OCI-LY7 (cell line): ENCODE measurements around the gene GCSAM. TPM values are rescaled to one million over a fixed set of nuclear protein-coding genes. Genes with fewer than 3 reads are reported as not detected.

Source experiments
- BruUV-seq: library from RNA; stranded (reverse); fragments of 400-500 nt; replicated peaks from 2 replicates; lab custom pipeline; 2021; lab: Mats Ljungman, UMichigan
- CTCF ChIA-PET: fragments of 300-600 bp; sonication (Branson Sonifier 250); formaldehyde crosslinking; loops from one replicate; lab custom pipeline; 2022; ENCODE audit warnings: antibody characterized with exemption; ENCODE audit not compliant: unreplicated experiment; lab: Charles Lee
- POLR2A ChIA-PET: fragments of 300-600 bp; sonication (Branson Sonifier 250); formaldehyde crosslinking; loops from one replicate; lab custom pipeline; 2022; ENCODE audit warnings: antibody characterized with exemption; lab: Charles Lee
- DNase-seq: peaks from one replicate; pipeline ENCODE4 v3.0.0-alpha.2; 2015; ENCODE audit warnings: low spot score
- H2AFZ ChIP-seq: fragments of 200-600 bp; sonication (generic), shearing (Covaris generic); 2 replicates; pipeline ENCODE4 v1.6.1; 2014; ENCODE audit warnings: mild to moderate bottlenecking, antibody characterized with exemption, low read length, moderate library complexity
- H3K27ac ChIP-seq: fragments of 200-600 bp; sonication (generic); 2 replicates; pipeline ENCODE4 v1.5.1; 2014; ENCODE audit warnings: mixed run types, low read depth, mild to moderate bottlenecking, moderate library complexity, low read length, inconsistent platforms; ENCODE audit not compliant: poor library complexity, severe bottlenecking
- H3K36me3 ChIP-seq: fragments of 200-600 bp; sonication (generic); 2 replicates; pipeline ENCODE4 v1.6.1; 2014; ENCODE audit warnings: mild to moderate bottlenecking, antibody characterized with exemption, low read length, moderate library complexity, mixed read lengths; ENCODE audit not compliant: insufficient read depth
- H3K4me1 ChIP-seq: fragments of 200-600 bp; sonication (generic); 2 replicates; pipeline ENCODE4 v1.5.1; 2014; ENCODE audit warnings: mild to moderate bottlenecking, low read length; ENCODE audit not compliant: insufficient read depth, poor library complexity, severe bottlenecking
- H3K4me2 ChIP-seq: fragments of 200-600 bp; sonication (generic); 2 replicates; pipeline ENCODE4 v1.6.1; 2014; ENCODE audit warnings: mild to moderate bottlenecking, low read length
- H3K4me3 ChIP-seq: fragments of 200-600 bp; sonication (generic); 2 replicates; pipeline ENCODE4 v1.5.1; 2014; ENCODE audit warnings: mild to moderate bottlenecking, low read depth, low read length; ENCODE audit not compliant: poor library complexity, severe bottlenecking
- H3K79me2 ChIP-seq: fragments of 200-600 bp; sonication (generic); 2 replicates; pipeline ENCODE4 v1.6.1; 2016; ENCODE audit warnings: low read depth, mild to moderate bottlenecking, low read length, moderate library complexity, mixed read lengths; ENCODE audit not compliant: insufficient read depth
- H3K9me2 ChIP-seq: fragments of 200-600 bp; sonication (generic); 2 replicates; pipeline ENCODE4 v1.6.1; 2016; ENCODE audit warnings: mild to moderate bottlenecking, low read length, mixed read lengths; ENCODE audit not compliant: insufficient read depth
- H3K9me3 ChIP-seq: fragments of 200-600 bp; sonication (generic); 2 replicates; pipeline ENCODE4 v1.6.1; 2014; ENCODE audit warnings: mild to moderate bottlenecking, mixed run types, low read length, mixed read lengths
- H4K20me1 ChIP-seq: fragments of 200-600 bp; sonication (generic); 2 replicates; pipeline ENCODE4 v1.6.1; 2014; ENCODE audit warnings: mild to moderate bottlenecking, antibody characterized with exemption, low read length, moderate library complexity, mixed read lengths; ENCODE audit not compliant: insufficient read depth
- EZH2phosphoT487 ChIP-seq: fragments of 200-600 bp; sonication (generic); IDR thresholded peaks from 2 replicates; pipeline ENCODE4 v1.6.1; 2018; ENCODE audit warnings: low read depth, borderline replicate concordance, mild to moderate bottlenecking, mixed run types, antibody characterized with exemption, low read length, moderate library complexity, mixed read lengths
- intact Hi-C: fragments of 100-400 bp; cut with micrococcal nuclease; formaldehyde crosslinking; loops from one replicate; pipeline ENCODE4 v1.10.0; 2022; ENCODE audit not compliant: unreplicated experiment
- total RNA-seq, 2 experiments: library from RNA; depleted of rRNA in 1 of 2; stranded (reverse); fragments of >200 nt in 1 of 2; shearing (Covaris generic) in 1 of 2; gene quantifications; 2 replicates each; pipeline ENCODE4 v1.2.3, GENCODE V29; 2014 to 2022
- TF ChIP-seq, protein P1 (sequence below): fragments of 200-600 bp; sonication (generic); conservative IDR thresholded peaks from 2 replicates; pipeline ENCODE4 v1.5.1; 2014; ENCODE audit warnings: mild to moderate bottlenecking, antibody characterized with exemption, low read length, moderate library complexity, mixed read lengths

The GCSAM gene
- total RNA-seq, 2 experiments from 2014 or later = 193 to 195 TPM

DNA sequence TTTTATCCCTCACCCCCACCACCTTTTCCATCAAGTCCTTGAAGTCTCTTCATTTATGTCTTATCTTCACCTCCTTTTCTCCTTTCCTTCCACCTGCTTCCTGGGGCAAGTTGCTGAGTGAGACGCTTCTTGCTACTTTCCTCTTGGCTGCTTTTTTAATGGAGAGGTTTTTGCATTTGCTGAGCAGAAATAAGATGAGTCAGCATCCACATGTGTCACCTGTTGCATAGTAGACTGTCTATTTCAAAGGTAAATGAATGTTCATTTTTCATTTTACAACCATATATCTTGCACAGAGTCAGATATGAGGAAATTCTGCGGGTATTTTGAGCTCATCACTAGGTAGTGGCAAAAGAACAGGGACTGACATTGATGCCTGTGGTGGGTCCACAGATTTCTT lies 28.3 kb downstream of the GCSAM start:
- TF ChIP-seq EZH2phosphoT487 = no peak
- TF ChIP-seq, protein P1, sequence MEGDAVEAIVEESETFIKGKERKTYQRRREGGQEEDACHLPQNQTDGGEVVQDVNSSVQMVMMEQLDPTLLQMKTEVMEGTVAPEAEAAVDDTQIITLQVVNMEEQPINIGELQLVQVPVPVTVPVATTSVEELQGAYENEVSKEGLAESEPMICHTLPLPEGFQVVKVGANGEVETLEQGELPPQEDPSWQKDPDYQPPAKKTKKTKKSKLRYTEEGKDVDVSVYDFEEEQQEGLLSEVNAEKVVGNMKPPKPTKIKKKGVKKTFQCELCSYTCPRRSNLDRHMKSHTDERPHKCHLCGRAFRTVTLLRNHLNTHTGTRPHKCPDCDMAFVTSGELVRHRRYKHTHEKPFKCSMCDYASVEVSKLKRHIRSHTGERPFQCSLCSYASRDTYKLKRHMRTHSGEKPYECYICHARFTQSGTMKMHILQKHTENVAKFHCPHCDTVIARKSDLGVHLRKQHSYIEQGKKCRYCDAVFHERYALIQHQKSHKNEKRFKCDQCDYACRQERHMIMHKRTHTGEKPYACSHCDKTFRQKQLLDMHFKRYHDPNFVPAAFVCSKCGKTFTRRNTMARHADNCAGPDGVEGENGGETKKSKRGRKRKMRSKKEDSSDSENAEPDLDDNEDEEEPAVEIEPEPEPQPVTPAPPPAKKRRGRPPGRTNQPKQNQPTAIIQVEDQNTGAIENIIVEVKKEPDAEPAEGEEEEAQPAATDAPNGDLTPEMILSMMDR = no peak
- Histone ChIP-seq H3K9me2 (no peaks in the 10 kb centered on the region), H3K4me3 (no peak overlapping the region), H4K20me1 (no peaks in the 10 kb centered on the region), H3K9me3 (no peaks in the 10 kb centered on the region), H3K36me3 (peaks cover 22% of the 10 kb centered on the region), H2AFZ (no peak overlapping the region), H3K27ac (no peak overlapping the region), H3K4me2 (no peak overlapping the region), H3K79me2 (no peaks in the 10 kb centered on the region), H3K4me1 (peaks cover 23% of the 10 kb centered on the region)
- no peak for DNase-seq
- BruUV-seq = no TSS peak
- ChIA-PET POLR2A (interaction anchor here (7.4 kb wide), 1 partner anchor 29 kb away, joined by 169 read pairs; the partner anchor contains the start of gene GCSAM), CTCF (no interaction called here)
- intact Hi-C loops = no loop called here

GRCh38 chr3:112101916-112102315 lies 31.1 kb downstream of the GCSAM start:
- ChIA-PET POLR2A (interaction anchor here (0.6 kb wide), 1 partner anchor 13 kb away, joined by 4 read pairs; no protein-coding TSS in a partner anchor), CTCF (no interaction called here)
- BruUV-seq = no TSS peak
- H3K4me1 ChIP-seq = peaks cover 11% of the 10 kb centered on the region
- peaks cover 21% of the 10 kb centered on the region for H3K36me3 ChIP-seq
- H3K79me2 ChIP-seq = no peaks in the 10 kb centered on the region
- no peak for DNase-seq
- H2AFZ ChIP-seq = no peak overlapping the region
- no peak overlapping the region for H3K27ac ChIP-seq
- no peaks in the 10 kb centered on the region for H4K20me1 ChIP-seq
- TF ChIP-seq EZH2phosphoT487 = no peak
- TF ChIP-seq, protein P1 = no peak
- no peak overlapping the region for H3K4me3 ChIP-seq
- intact Hi-C loops = no loop called here
- H3K9me2 ChIP-seq = no peaks in the 10 kb centered on the region
- no peaks in the 10 kb centered on the region; the same call in 1 of the 2 replicates for H3K9me3 ChIP-seq
- H3K4me2 ChIP-seq = no peak overlapping the region

DNA sequence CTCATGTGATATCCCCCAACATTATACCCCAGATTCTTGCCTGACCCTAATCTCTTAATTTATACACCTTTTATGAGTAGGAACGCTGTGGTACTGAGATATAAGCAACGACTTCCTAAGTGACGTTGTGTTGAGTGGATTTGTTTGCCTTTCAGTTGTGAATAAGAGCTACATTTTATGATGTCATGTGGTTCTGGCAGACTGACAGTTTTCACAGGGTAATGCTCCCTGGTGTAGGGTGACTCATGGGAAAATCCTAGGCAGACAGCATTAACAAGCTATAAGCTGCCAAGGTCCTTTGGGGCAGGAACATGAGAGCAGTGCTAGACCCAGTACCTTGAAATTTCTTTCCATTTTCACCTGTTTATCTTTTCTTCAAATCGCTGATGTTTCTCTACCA lies 35.7 kb downstream of the GCSAM start:
- Histone ChIP-seq H3K4me3 (no peak overlapping the region), H3K27ac (no peak overlapping the region), H3K36me3 (peaks cover 12% of the 10 kb centered on the region), H4K20me1 (no peaks in the 10 kb centered on the region), H3K4me2 (no peak overlapping the region), H3K79me2 (no peaks in the 10 kb centered on the region; the same call in 1 of the 2 replicates), H2AFZ (no peak overlapping the region), H3K4me1 (peaks cover 25% of the 10 kb centered on the region), H3K9me3 (no peaks in the 10 kb centered on the region; the same call in 1 of the 2 replicates), H3K9me2 (no peaks in the 10 kb centered on the region)
- CTCF ChIA-PET = interaction anchor here (0.8 kb wide), 1 partner anchor 14 kb away, joined by 3 read pairs; no protein-coding TSS in a partner anchor
- no peak for DNase-seq
- TF ChIP-seq, protein P1 = no peak
- TF ChIP-seq EZH2phosphoT487 = no peak
- POLR2A ChIA-PET = interaction anchor here (0.6 to 2.0 kb wide), 3 partner anchors 11 to 416 kb away, joined by 3 to 12 read pairs (median 3); no protein-coding TSS in a partner anchor
- intact Hi-C loops = no loop called here
- BruUV-seq = no TSS peak
